GM18870 (cell line): ENCODE results near the gene SPRYD3.
"Not testable (repeated sequence)": the region's sequence is repeated elsewhere in the genome, so short reads cannot be mapped to it uniquely, and the experiment has no call there.

Experiments used
- ATAC-seq: cut with Tn5 transposase; IDR thresholded peaks from one replicate; pipeline ENCODE4 v1.9.1; 2021; ENCODE audit warnings: moderate library complexity; ENCODE audit not compliant: unreplicated experiment

SPRYD3 gene

GRCh38 chr12:53036802-53037201 lies 42.4 kb downstream of the SPRYD3 start:
- ATAC-seq = no peak

- ATAC-seq = no peak
Measured at GRCh38 chr12:53034459-53034858, 44.7 kb downstream of the SPRYD3 start.

GRCh38 chr12:53033832-53034231 lies 45.4 kb downstream of the SPRYD3 start:
- not testable (repeated sequence) for ATAC-seq

- ATAC-seq = no peak
Measured at GRCh38 chr12:53031616-53032015, 47.6 kb downstream of the SPRYD3 start.

- not testable (repeated sequence) for ATAC-seq
Measured at GRCh38 chr12:53027014-53027413, 52.2 kb downstream of the SPRYD3 start.

- ATAC-seq = no peak
Measured at GRCh38 chr12:53025250-53025649, 53.9 kb downstream of the SPRYD3 start.

- no peak for ATAC-seq
Measured at GRCh38 chr12:53014709-53015108, 64.5 kb downstream of the SPRYD3 start.
